SJCRH30 (cell line): ENCODE results near the gene IQSEC1. TPM values are rescaled to one million over a fixed set of nuclear protein-coding genes. Genes with fewer than 3 reads are reported as not detected.

Source experiments
- DNase-seq, 2 experiments: peaks; one replicate each; pipeline ENCODE4 v3.0.0-alpha.2; 2015 to 2020
- H3K27ac ChIP-seq: fragments of 250-450 bp; sonication (Bioruptor Pico); 2 replicates; pipeline ENCODE4 v1.5.1; 2020; ENCODE audit warnings: mild to moderate bottlenecking, moderate library complexity
- H3K27me3 ChIP-seq: fragments of 250-450 bp; sonication (Bioruptor Pico); 2 replicates; pipeline ENCODE4 v1.5.1; 2020; ENCODE audit warnings: mild to moderate bottlenecking, moderate library complexity
- H3K36me3 ChIP-seq: fragments of 250-450 bp; sonication (Bioruptor Pico); 2 replicates; pipeline ENCODE4 v1.5.1; 2020; ENCODE audit warnings: mild to moderate bottlenecking, moderate library complexity
- H3K4me1 ChIP-seq: fragments of 250-450 bp; sonication (Bioruptor Pico); 2 replicates; pipeline ENCODE4 v1.5.1; 2020; ENCODE audit warnings: mild to moderate bottlenecking, moderate library complexity
- H3K4me3 ChIP-seq: fragments of 250-450 bp; sonication (Bioruptor Pico); 2 replicates; pipeline ENCODE4 v1.5.1; 2020; ENCODE audit warnings: mild to moderate bottlenecking, moderate library complexity
- H3K9me3 ChIP-seq: fragments of 250-450 bp; sonication (Bioruptor Pico); replicated peaks from 2 replicates; pipeline ENCODE4 v1.5.1; 2020; ENCODE audit warnings: mild to moderate bottlenecking, moderate library complexity
- total RNA-seq: library from RNA; depleted of rRNA; stranded (reverse); fragments of >200 nt; shearing (Covaris generic); gene quantifications from 2 replicates; pipeline ENCODE4 v1.2.3, GENCODE V29; 2014

IQSEC1 gene
- total RNA-seq, 1 experiment from 2014 or later, result 5.7 TPM

DNA sequence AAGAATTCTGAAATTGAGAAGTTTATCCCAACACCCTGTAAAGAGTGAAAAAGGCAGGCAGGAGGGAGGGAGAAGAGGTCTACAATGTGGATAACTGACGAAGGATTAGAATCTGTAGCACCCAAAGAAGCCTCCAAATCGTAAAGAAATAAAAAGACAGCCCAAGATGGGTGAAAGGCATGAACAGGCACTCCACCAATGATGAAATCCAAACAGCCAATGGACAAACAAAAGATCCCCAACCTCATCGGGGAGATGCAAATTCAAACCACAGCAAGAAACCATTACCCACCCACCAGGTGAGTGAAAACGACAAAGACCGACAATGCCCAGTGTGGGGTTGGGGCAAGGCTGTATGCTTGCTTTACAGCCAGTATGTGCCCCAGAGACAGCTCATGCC, 85.6 kb downstream of the IQSEC1 start:
- Histone ChIP-seq H3K27ac (no peak overlapping the region), H3K9me3 (no peaks in the 10 kb centered on the region), H3K4me1 (peaks cover 36% of the 10 kb centered on the region), H3K36me3 (no peaks in the 10 kb centered on the region), H3K27me3 (no peaks in the 10 kb centered on the region), H3K4me3 (no peak overlapping the region)
- no peak for DNase-seq

DNA sequence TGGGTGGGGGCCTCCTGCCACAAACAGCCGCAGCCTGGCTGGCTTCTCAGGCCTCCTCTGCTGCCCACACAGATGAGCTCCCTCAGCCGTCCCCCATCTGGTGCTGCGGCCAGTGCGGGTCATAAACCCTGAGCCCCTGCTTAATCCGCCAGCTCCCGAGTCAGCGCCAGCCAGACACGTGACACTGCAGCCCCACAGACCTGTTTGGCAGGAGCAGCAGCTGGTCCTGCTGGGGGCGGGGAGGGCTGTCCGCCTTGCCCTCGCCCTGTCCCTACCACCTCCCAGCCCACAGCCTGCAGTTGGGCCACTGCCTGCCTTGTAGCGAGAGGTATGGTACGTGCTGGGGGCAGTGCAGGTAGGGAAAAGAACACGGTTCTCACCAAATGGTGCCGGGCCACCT, 86.2 kb downstream of the IQSEC1 start:
- Histone ChIP-seq H3K4me3 (no peak overlapping the region), H3K36me3 (no peaks in the 10 kb centered on the region), H3K27ac (no peak overlapping the region), H3K27me3 (no peaks in the 10 kb centered on the region), H3K9me3 (no peaks in the 10 kb centered on the region), H3K4me1 (peaks cover 36% of the 10 kb centered on the region)
- DNase-seq, result peak; percentile 69 to 74

DNA sequence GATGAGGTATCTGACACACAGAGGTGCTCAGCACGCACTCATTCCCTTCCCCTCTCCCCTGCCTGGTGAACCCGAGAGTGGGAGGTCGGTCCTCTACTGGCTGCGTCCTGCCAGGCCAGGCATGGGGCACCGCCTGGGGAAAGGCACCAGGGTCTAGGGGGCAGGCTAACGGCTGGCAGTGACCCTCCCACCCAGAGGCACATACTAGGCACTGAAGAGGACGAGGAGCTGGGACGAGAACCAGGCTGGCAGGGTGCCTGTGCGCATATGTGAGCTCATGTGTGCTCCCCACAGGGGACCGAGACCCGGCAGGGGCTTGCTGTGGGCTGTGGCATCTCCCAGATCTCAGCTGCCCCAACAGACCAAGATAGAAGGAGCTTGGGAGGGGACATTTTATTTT, 86.7 kb downstream of the IQSEC1 start:
- Histone ChIP-seq H3K4me3 (no peak overlapping the region), H3K36me3 (no peaks in the 10 kb centered on the region), H3K4me1 (peaks cover 36% of the 10 kb centered on the region), H3K9me3 (no peaks in the 10 kb centered on the region), H3K27ac (no peak overlapping the region), H3K27me3 (no peaks in the 10 kb centered on the region)
- DNase-seq, result no peak

DNA sequence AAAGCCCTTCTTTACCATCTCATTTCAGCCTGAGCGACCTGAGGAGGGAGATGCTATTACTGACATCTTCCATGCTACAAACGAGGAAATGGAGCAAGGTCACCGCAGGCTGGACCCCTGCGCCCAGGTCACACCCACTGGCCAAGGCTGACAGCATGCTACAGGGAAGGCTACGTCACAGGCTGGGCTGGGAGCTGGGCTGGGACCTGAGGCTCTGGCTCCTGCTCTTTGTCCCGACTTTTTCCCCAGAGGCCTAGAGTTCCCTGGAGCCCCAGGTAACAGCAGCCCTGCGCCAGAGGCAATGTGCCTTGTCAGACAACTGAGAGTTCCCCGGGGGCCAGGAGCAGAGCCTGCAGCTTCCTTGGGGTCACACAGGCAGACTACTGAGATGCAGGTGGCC, 87.2 kb downstream of the IQSEC1 start:
- no peak for DNase-seq
- no peaks in the 10 kb centered on the region for H3K36me3 ChIP-seq
- no peaks in the 10 kb centered on the region for H3K27me3 ChIP-seq
- H3K27ac ChIP-seq, result no peak overlapping the region
- no peak overlapping the region for H3K4me3 ChIP-seq
- H3K4me1 ChIP-seq, result peaks cover 32% of the 10 kb centered on the region
- no peaks in the 10 kb centered on the region for H3K9me3 ChIP-seq

DNA sequence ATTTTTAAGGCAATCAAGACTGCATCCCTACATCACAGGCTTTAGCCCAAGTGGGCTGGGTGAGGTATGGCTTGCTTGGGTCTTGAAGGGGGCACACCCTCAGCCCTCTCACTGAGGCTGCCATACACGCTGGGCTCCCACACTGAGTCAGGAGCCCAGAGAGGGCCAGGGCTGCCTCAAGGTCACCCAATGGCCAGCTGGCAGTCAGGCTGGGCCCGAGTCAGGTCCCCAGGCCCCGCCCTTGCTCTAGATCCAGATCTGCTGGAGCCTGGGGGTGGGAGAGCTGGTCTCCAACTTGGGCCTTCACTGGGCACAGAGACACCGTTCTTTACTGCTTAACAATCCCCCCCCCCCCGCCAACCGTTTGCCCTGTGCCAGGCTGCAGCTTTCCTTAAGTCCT, 88.1 kb downstream of the IQSEC1 start:
- H3K9me3 ChIP-seq, result no peaks in the 10 kb centered on the region
- no peak overlapping the region for H3K4me3 ChIP-seq
- DNase-seq, result no peak
- no peaks in the 10 kb centered on the region for H3K36me3 ChIP-seq
- H3K27ac ChIP-seq, result no peak overlapping the region
- no peaks in the 10 kb centered on the region for H3K27me3 ChIP-seq
- peaks cover 24% of the 10 kb centered on the region for H3K4me1 ChIP-seq

DNA sequence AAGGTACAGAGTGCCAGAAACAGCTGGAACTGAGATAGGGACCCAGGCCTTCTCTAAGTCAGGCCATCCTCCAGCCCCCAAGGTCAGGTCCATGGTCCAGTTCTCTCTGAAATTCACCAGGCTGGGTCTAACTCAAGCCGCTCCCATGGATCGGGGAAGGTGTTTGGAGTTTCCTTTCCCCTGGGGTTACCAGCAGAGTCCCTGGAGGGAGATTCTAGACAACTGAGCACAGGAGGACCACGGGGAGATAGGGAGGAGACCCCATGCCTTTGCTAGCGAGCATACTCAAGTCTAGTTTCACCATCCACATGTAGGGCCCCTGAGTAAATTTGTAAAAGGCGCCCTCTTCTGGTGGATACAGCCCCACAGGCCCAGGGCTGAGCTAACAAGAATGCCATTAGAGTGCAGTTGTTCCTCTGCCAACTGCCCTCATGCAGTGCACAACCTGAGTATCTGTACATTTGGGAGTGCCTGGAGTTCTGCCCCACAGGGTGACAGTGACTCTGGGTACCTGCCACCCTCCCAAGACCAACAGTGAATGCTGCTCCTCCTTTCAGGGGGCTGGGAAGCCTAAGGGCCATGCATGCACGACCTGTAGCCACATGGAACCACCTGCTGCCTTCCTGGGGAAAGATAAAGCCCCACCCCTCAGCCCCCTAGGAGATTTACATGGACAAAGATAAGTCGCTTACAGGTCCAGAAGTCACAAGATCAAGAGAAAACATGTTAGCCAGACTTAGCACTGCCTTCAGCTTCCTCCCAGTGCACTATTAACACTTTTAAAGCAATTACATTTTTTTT, 89.0 kb downstream of the IQSEC1 start:
- peak; percentile 62 to 86 for DNase-seq
- H3K4me1 ChIP-seq, result peaks cover 17% of the 10 kb centered on the region
- H3K9me3 ChIP-seq, result no peaks in the 10 kb centered on the region
- no peak overlapping the region for H3K4me3 ChIP-seq
- H3K27me3 ChIP-seq, result no peaks in the 10 kb centered on the region
- no peak overlapping the region for H3K27ac ChIP-seq
- H3K36me3 ChIP-seq, result no peaks in the 10 kb centered on the region

DNA sequence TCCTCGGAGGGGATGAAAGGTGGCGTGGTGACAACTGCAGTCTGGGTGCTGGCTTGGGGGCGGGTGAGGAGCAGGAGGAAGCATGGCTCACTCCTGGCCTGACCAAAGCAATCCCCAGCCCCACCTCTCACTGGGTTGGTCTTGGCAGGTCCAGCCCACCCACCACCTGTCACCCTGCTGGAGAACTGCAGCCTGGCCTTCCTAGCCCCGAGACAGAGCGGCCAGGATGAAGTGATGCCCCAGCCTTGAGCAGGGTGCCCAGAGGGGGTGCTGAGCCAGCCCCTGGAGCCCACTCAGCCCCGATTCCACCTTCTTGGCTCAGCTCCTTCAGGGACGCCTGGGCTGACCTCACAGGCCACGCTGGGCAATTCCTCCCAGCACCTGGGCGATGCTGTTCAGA, 89.9 kb downstream of the IQSEC1 start:
- peak; percentile 44 to 50 for DNase-seq
- no peaks in the 10 kb centered on the region for H3K27me3 ChIP-seq
- H3K36me3 ChIP-seq, result no peaks in the 10 kb centered on the region
- H3K27ac ChIP-seq, result no peak overlapping the region
- no peaks in the 10 kb centered on the region for H3K9me3 ChIP-seq
- H3K4me3 ChIP-seq, result no peak overlapping the region
- H3K4me1 ChIP-seq, result peaks cover 17% of the 10 kb centered on the region

DNA sequence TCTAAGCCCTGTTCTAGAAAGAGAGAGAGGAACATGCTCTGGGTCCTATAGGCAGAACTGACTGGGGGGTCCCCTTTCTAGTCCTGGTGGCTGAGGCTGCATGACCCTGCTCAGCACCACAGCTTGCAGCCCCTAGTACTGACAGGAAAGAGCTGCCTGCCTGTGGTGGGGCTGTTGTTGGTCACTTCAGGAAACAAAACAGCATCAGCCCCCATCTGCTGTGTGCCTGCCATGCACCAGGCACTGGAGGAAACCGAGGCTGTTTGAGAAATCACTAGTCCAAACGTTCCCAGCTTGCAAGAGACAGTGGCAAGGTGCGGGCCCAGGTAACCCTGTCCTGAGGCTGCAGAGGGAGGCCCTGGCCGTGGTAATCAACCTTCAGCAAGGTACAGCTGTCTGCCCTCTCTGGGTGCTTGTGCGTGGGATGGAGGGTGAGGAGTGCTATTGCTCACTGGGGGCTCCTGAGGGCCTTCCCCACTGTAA, 90.6 kb downstream of the IQSEC1 start:
- H3K27me3 ChIP-seq, result no peaks in the 10 kb centered on the region
- H3K4me3 ChIP-seq, result no peak overlapping the region
- H3K27ac ChIP-seq, result no peak overlapping the region
- no peaks in the 10 kb centered on the region for H3K36me3 ChIP-seq
- no peaks in the 10 kb centered on the region for H3K9me3 ChIP-seq
- no peak for DNase-seq
- peaks cover 17% of the 10 kb centered on the region for H3K4me1 ChIP-seq

DNA sequence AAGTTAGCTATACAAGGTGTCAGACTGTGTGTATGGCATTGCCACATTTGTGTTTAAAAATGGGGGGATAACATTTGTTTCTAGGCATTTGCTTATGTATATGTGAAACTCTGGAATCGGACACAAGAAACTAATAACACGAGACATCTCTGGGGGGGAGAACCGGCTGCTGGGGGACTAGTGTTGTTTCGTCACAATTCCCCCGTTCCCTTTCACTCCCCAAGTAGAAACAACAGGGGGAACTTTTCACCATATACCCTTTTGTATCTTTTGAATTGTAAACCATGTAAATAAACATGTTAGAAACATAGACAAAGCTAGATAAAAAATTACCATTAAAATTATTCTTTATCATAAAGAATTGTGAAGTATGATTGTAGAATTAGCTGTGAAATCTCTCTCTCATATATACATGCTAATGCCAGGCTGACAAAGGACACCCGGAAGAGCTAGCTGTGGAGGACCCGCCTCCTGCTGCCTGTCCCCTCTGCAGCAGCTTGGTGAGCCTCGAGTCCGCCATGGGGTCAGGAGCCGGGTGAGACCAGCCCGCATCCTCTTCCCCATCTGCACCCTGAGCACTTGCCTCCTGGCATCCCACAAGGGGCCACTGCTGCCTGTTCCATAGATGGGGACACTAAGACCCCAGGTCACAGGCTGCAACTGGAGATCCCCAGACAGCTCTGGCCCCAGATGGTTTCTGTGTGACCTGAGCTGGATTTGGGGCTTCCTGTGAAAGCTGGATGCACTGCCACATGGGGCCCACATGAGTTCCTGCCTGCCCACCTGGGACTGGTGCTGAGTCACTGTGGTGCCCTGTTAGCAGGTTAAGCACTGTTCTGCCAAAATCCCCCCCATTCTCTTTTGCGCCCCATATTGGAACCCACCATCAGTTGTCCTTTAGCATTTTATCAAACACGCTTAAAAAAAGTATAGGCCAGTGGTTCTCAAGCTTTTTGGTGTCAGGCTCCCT, 91.6 kb downstream of the IQSEC1 start:
- H3K36me3 ChIP-seq, result no peaks in the 10 kb centered on the region
- no peak overlapping the region for H3K27ac ChIP-seq
- H3K27me3 ChIP-seq, result no peaks in the 10 kb centered on the region
- H3K4me3 ChIP-seq, result no peak overlapping the region
- no peaks in the 10 kb centered on the region for H3K9me3 ChIP-seq
- DNase-seq, result no peak
- peaks cover 8% of the 10 kb centered on the region for H3K4me1 ChIP-seq

DNA sequence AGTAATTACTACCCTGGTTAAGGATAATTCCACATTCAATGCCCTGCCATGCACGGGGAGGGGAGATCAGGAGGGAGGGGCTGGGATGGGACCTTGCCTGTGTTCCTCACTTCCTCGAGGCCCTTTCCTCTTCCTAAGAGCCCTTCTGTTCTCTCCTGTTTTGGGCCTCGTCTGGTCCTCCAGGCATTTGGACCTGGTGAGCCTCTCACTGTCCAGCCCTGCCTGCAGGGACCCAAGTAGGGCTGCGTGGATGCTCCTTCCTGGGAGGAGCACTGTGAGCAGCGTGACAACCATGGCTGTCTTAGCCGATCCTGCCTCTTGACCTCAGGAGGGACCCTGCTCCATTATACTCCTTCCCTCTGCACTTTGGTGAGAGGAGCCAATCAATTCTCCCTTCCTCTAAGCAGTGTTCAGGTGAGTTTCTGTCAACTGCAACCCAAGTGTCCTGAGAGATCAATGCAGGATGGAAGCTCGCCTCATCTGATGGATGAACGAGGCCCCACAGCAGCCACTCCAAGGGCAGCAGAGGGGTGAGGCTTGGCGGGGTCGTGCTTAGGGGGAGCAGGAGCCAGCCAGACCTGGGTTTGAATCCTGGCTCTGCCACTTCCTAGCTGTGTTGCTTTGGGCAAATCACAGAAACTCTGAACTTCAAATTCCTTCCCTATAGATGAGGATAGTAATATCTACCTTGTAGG, 92.5 kb downstream of the IQSEC1 start:
- Histone ChIP-seq H3K9me3 (no peaks in the 10 kb centered on the region), H3K4me1 (peaks cover 6% of the 10 kb centered on the region), H3K27me3 (no peaks in the 10 kb centered on the region), H3K27ac (no peak overlapping the region), H3K36me3 (no peaks in the 10 kb centered on the region), H3K4me3 (no peak overlapping the region)
- no peak for DNase-seq

DNA sequence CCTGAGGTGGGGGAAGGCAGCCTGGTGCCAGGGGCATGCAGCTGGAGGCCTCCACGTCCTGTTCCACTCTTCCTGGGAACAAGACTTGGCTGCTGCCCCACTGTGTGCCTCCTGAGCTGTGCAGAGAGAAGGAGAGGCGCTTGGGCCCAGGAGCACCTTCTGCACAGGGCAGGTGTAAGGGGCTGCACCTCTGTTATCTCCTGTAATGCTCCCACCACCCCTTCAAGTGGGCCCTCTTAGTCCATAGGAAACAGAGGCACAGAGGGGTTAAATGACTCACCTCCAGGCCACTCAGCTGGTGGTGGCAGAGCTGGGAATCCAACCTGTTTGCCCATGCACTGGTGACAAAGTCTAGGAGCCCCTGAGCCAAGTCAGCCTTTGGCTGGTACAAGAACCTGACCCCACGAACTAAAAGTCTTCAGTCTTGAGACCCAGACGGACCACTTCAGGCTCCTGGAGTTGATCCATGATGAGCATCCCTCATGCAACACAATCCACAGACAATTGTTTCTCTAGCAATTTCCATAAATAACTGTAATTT, 93.2 kb downstream of the IQSEC1 start:
- no peak for DNase-seq
- Histone ChIP-seq H3K27me3 (no peaks in the 10 kb centered on the region), H3K36me3 (no peaks in the 10 kb centered on the region)

DNA sequence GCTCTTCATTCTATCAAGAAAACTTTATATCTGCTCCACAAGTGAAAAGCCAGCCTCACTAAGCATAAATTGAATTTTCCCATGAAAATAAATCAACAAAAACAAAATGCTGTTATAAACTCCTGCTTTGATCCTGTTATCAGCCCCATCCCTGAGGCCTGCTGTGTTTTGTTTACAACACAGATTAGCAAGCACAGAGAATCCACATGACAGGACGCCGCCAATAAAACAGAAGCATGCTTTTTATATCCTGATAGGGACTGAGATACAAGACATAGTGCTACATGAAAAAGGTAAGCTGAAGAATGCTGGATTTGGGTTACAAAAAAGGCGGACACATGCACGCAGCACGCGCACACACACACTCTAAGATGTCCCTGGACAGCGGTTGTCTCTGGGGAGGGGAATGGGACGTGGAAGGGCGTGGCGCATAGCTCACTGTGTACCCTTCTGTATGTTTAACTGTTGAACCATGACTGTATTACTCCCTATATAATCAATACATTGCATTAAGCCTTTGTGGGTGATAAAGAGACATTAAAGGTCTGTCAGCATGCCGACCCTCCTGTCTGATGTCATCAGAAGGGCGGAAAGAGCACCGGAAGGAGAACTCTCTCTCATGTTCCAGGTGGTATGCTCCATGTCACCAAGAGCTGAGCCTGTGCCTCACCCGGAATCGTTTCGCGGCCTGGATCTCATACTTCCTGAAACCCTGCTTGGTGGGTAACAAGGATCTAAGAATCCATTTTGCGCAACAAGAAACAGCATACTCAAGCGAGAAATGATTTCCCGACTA, 93.9 kb downstream of the IQSEC1 start:
- no peaks in the 10 kb centered on the region for H3K9me3 ChIP-seq
- no peak overlapping the region for H3K4me3 ChIP-seq
- no peaks in the 10 kb centered on the region for H3K27me3 ChIP-seq
- no peak overlapping the region for H3K27ac ChIP-seq
- no peaks in the 10 kb centered on the region for H3K36me3 ChIP-seq
- H3K4me1 ChIP-seq, result peaks cover 6% of the 10 kb centered on the region
- no peak for DNase-seq

More for the DNA sequence above, 93.2 kb downstream of the IQSEC1 start:
- Histone ChIP-seq H3K9me3 (no peaks in the 10 kb centered on the region), H3K4me1 (peaks cover 6% of the 10 kb centered on the region), H3K4me3 (no peak overlapping the region), H3K27ac (no peak overlapping the region)

DNA sequence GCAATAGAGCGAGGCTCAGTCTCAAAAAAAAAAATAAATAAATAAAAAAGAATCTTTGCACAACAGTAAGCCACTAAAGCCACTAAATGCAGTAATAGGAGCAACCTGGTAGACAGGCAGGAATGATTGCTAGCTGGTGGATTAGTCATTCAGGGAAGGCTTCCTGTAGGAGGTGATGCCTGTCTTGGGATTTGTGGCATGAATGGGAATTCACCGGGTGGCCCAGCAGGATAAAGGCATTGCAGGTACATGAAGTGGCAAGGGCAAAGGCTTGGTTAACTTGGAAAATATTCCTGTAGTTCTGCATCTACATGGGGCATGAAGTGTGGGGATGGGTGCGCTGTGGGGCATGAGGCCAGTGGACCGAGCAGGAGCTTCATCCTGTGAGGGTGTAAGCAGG, 94.5 kb downstream of the IQSEC1 start:
- Histone ChIP-seq H3K27me3 (no peaks in the 10 kb centered on the region), H3K27ac (no peak overlapping the region), H3K4me1 (peaks cover 6% of the 10 kb centered on the region), H3K36me3 (no peaks in the 10 kb centered on the region), H3K9me3 (no peaks in the 10 kb centered on the region), H3K4me3 (no peak overlapping the region)
- DNase-seq, result no peak
